GM18508 (cell line): ENCODE results near the gene MAFF.
"Not testable (repeated sequence)": the region's sequence is repeated elsewhere in the genome, so short reads cannot be mapped to it uniquely, and the experiment has no call there.

Experiments
- ATAC-seq: cut with Tn5 transposase; IDR thresholded peaks from one replicate; pipeline ENCODE4 v1.9.1; 2021; ENCODE audit warnings: moderate number of reproducible peaks; ENCODE audit not compliant: insufficient read depth, unreplicated experiment

The MAFF gene

GRCh38 chr22:38201711-38202436 lies at the start of gene MAFF:
Gene MAFF, plus strand, starts transcription at chr22:38201994. Its CDS starts 11,860 bp downstream, at chr22:38213854.
- no peak for ATAC-seq

GRCh38 chr22:38153821-38154562 lies 47.8 kb upstream of the MAFF start:
- ATAC-seq = no peak

- ATAC-seq = not testable (repeated sequence)
These were observed 47.3 kb upstream of the MAFF start for GRCh38 chr22:38154563-38154915.

GRCh38 chr22:38155703-38156102 lies 46.1 kb upstream of the MAFF start:
- no peak for ATAC-seq

GRCh38 chr22:38162881-38163843 lies 38.6 kb upstream of the MAFF start:
- ATAC-seq = no peak

GRCh38 chr22:38163844-38164550 lies 37.8 kb upstream of the MAFF start:
- no peak for ATAC-seq

- no peak for ATAC-seq
These were observed 37.3 kb upstream of the MAFF start for GRCh38 chr22:38164551-38164918.

- ATAC-seq = no peak
These were observed 35.7 kb upstream of the MAFF start for GRCh38 chr22:38165922-38166593.

GRCh38 chr22:38167988-38168407 lies 33.8 kb upstream of the MAFF start:
- ATAC-seq = no peak

- ATAC-seq = no peak
These were observed 32.7 kb upstream of the MAFF start for GRCh38 chr22:38169116-38169515.

- ATAC-seq = no peak
These were observed 31.3 kb upstream of the MAFF start for GRCh38 chr22:38170469-38170868.

GRCh38 chr22:38171927-38172831 lies 29.6 kb upstream of the MAFF start:
- no peak for ATAC-seq

- ATAC-seq = no peak
These were observed 28.8 kb upstream of the MAFF start for GRCh38 chr22:38172832-38173640.

- no peak for ATAC-seq
These were observed 28.2 kb upstream of the MAFF start for GRCh38 chr22:38173641-38173906.

GRCh38 chr22:38174626-38175025 lies 27.2 kb upstream of the MAFF start:
- ATAC-seq = no peak

GRCh38 chr22:38175206-38176118 lies 26.3 kb upstream of the MAFF start:
- ATAC-seq = no peak

- no peak for ATAC-seq
These were observed 25.5 kb upstream of the MAFF start for GRCh38 chr22:38176170-38176741.
